AG04450 (cell line): ENCODE results near the gene CTF1. TPM values are rescaled to one million over a fixed set of nuclear protein-coding genes. Genes with fewer than 3 reads are reported as not detected.

Experiments
- CTCF ChIA-PET: fragments of 300-600, 350-600 bp; formaldehyde crosslinking; extraction: SDS; loops from one replicate; lab custom pipeline; 2022; ENCODE audit warnings: antibody characterized with exemption, inconsistent platforms; lab: Charles Lee
- POLR2A ChIA-PET: fragments of 350-600 bp; formaldehyde crosslinking; extraction: SDS; loops from one replicate; lab custom pipeline; 2021; ENCODE audit warnings: antibody characterized with exemption, inconsistent platforms; lab: Yijun Ruan, JAX
- DNase-seq: peaks from one replicate; pipeline ENCODE4 v3.0.0-alpha.2; 2011; ENCODE audit warnings: low read depth, low spot score
- H3K27ac ChIP-seq: one replicate; pipeline ENCODE4 v1.5.1; 2012; ENCODE audit warnings: low read depth, low read length, control low read depth
- H3K27me3 ChIP-seq: one replicate; pipeline ENCODE4 v1.6.0; 2012; ENCODE audit warnings: low read length; ENCODE audit not compliant: control insufficient read depth, insufficient read depth
- H3K4me3 ChIP-seq: 2 replicates; pipeline ENCODE4 v1.5.1; 2011; ENCODE audit warnings: mild to moderate bottlenecking, low read depth, low read length, control low read depth
- H3K9me3 ChIP-seq: 2 replicates; pipeline ENCODE4 v1.5.1; 2012; ENCODE audit warnings: low read length; ENCODE audit not compliant: control insufficient read depth, insufficient read depth
- CTCF ChIP-seq: IDR thresholded peaks from 2 replicates; pipeline ENCODE4 v1.5.1; 2011; ENCODE audit warnings: low read depth, low read length, control low read depth, inconsistent platforms
- polyA plus RNA-seq: library from polyadenylated mRNA; depleted of rRNA; stranded (reverse); fragments of >200 nt; gene quantifications from 2 replicates; pipeline ENCODE4 v1.2.3, GENCODE V29; 2011

Gene CTF1
- polyA plus RNA-seq, 1 experiment = 10.1 TPM

- H3K27ac ChIP-seq = peak overlapping the region; percentile 52
- no peak for TF ChIP-seq CTCF
- no peak for DNase-seq
- H3K27me3 ChIP-seq = no peaks in the 10 kb centered on the region
- H3K4me3 ChIP-seq = peak overlapping the region; percentile 93
- ChIA-PET POLR2A (interaction anchor here (0.6 to 0.8 kb wide), 5 partner anchors 8 to 259 kb away, joined by 3 to 4 read pairs (median 3); no protein-coding TSS in a partner anchor), CTCF (interaction anchor here (0.6 to 2.2 kb wide), 4 partner anchors 8 to 48 kb away, joined by 3 to 10 read pairs (median 6); no protein-coding TSS in a partner anchor)
- peaks cover 4% of the 10 kb centered on the region; the same call in 1 of the 2 replicates for H3K9me3 ChIP-seq
These were observed 3.0 kb upstream of the CTF1 start for GRCh38 chr16:30893417-30893743.

GRCh38 chr16:30893744-30894539 lies 2.5 kb upstream of the CTF1 start, which contains the start of gene BCL7C:
Gene BCL7C (minus strand): TSS chr16:30894077. CDS start chr16:30893944, 133 bp downstream.
- peaks cover 4% of the 10 kb centered on the region; the same call in 1 of the 2 replicates for H3K9me3 ChIP-seq
- H3K4me3 ChIP-seq = peak within 1 kb of the TSS; percentile 93
- CTCF ChIA-PET = interaction anchor here (2.1 to 2.2 kb wide), 2 partner anchors 7 to 49 kb away, joined by 7 to 10 read pairs; no protein-coding TSS in a partner anchor
- POLR2A ChIA-PET = interaction anchor here (0.6 to 0.8 kb wide), 3 partner anchors 19 to 260 kb away, joined by 3 to 4 read pairs (median 3); no protein-coding TSS in a partner anchor
- no peak for DNase-seq
- TF ChIP-seq CTCF = peak; percentile 48
- H3K27ac ChIP-seq = peak within 1 kb of the TSS; percentile 57
- no peaks in the 10 kb centered on the region for H3K27me3 ChIP-seq

GRCh38 chr16:30894540-30895368 lies 1.7 kb upstream of the CTF1 start:
- Histone ChIP-seq H3K4me3 (peak overlapping the region; percentile 63), H3K9me3 (peaks cover 4% of the 10 kb centered on the region; the same call in 1 of the 2 replicates), H3K27me3 (no peaks in the 10 kb centered on the region), H3K27ac (no peak overlapping the region)
- DNase-seq = no peak
- ChIA-PET CTCF (interaction anchor here (0.6 kb wide), 1 partner anchor 100 kb away, joined by 3 read pairs; no protein-coding TSS in a partner anchor), POLR2A (no interaction called here)
- no peak for TF ChIP-seq CTCF

GRCh38 chr16:30895627-30896260 lies 670 bp upstream of the CTF1 start:
- POLR2A ChIA-PET = interaction anchor here (0.6 to 1.7 kb wide), 5 partner anchors 11 to 148 kb away, joined by 3 to 13 read pairs (median 5); partner anchors contain the start of gene PHKG2
- CTCF ChIA-PET = interaction anchor here (2.1 kb wide), 1 partner anchor 51 kb away, joined by 9 read pairs; no protein-coding TSS in a partner anchor
- no peak for DNase-seq
- Histone ChIP-seq H3K27me3 (no peaks in the 10 kb centered on the region), H3K4me3 (peak overlapping the region; percentile 72), H3K27ac (peak overlapping the region; percentile 99), H3K9me3 (peaks cover 4% of the 10 kb centered on the region; the same call in 1 of the 2 replicates)
- no peak for TF ChIP-seq CTCF
